Duodenal mucosa (tissue), 2 donors: ENCODE measurements around the gene SGCD.

Experiments
- H3K27ac ChIP-seq: one replicate; pipeline ENCODE4 v1.7.0; 2013; ENCODE audit warnings: low read depth, low read length
- H3K27me3 ChIP-seq, 2 donors: one replicate each; pipeline ENCODE4 v1.7.0; 2013; ENCODE audit warnings: low read length in 2 of 2, control low read depth in 1 of 2; ENCODE audit not compliant: insufficient read depth in 2 of 2, control insufficient read depth in 1 of 2
- H3K36me3 ChIP-seq, 2 donors: one replicate each; pipeline ENCODE4 v1.7.0; 2013; ENCODE audit warnings: low read length in 2 of 2, control low read depth in 1 of 2; ENCODE audit not compliant: insufficient read depth in 2 of 2, control insufficient read depth in 1 of 2
- H3K4me1 ChIP-seq, 2 donors: one replicate each; pipeline ENCODE4 v1.7.0; 2013; ENCODE audit warnings: low read length in 2 of 2, control low read depth in 1 of 2; ENCODE audit not compliant: insufficient read depth in 2 of 2, control insufficient read depth in 1 of 2
- H3K4me3 ChIP-seq, 2 donors: one replicate each; pipeline ENCODE4 v1.7.0; 2013; ENCODE audit warnings: low read length in 2 of 2, low read depth in 1 of 2
- H3K9ac ChIP-seq, 2 donors: one replicate each; pipeline ENCODE4 v1.7.0; 2013; ENCODE audit warnings: low read length in 2 of 2, low read depth in 1 of 2
- H3K9me3 ChIP-seq, 2 donors: one replicate each; pipeline ENCODE4 v1.7.0; 2013; ENCODE audit warnings: low read length in 2 of 2, control low read depth in 1 of 2; ENCODE audit not compliant: control insufficient read depth in 1 of 2

Gene SGCD

GRCh38 chr5:156329171-156329611 is 2.2 kb downstream of the SGCD start:
- no peak overlapping the region for H3K27ac ChIP-seq
- no peak overlapping the region for H3K4me3 ChIP-seq

DNA sequence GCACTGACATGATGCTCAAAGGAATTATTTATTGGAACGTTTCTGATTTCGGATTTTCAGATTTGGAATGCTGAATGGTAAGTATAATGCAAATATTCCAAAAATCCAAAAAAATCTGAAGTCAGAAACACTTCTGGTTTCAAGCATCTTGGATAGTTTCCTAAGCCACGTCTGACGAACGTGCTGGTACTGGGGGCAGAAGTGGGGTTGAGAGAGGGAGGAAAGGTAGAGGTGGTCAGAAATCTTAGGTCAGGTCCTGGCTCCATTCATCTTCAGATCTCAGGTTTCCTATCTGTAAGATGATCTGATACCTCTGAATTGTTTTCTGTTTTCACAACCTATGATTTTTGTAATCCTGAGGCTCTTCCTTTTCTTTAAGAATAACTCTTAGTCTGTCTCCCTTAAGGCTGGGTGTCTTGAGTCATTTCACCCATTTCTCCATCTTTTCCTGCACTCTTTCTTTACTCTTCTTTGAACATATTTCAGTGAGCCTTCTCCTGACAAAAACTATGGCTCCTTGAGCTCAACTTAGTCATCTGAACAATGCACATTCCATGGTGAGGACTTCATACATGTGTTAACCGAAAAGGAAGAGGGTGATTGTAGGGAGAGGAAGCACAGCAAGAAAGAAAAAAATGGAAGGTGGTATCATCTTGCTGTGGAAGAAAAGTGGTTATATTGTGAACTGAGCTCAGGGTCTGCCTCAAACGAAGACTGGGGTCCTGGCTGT is 3.3 kb downstream of the SGCD start:
- Histone ChIP-seq H3K27me3 (no peaks in the 10 kb centered on the region), H3K9ac (no peak overlapping the region), H3K27ac (no peak overlapping the region)

More at GRCh38 chr5:156329171-156329611, 2.2 kb downstream of the SGCD start:
- Histone ChIP-seq H3K9me3 (no peaks in the 10 kb centered on the region), H3K9ac (no peak overlapping the region), H3K4me1 (no peaks in the 10 kb centered on the region), H3K27me3 (no peaks in the 10 kb centered on the region), H3K36me3 (no peaks in the 10 kb centered on the region)

GRCh38 chr5:156331181-156331580 is 4.2 kb downstream of the SGCD start:
- Histone ChIP-seq H3K4me3 (no peak overlapping the region), H3K4me1 (no peaks in the 10 kb centered on the region), H3K27ac (no peak overlapping the region), H3K36me3 (no peaks in the 10 kb centered on the region), H3K9ac (no peak overlapping the region), H3K27me3 (no peaks in the 10 kb centered on the region), H3K9me3 (no peaks in the 10 kb centered on the region)

More for the DNA sequence above, 3.3 kb downstream of the SGCD start:
- H3K4me1 ChIP-seq = no peaks in the 10 kb centered on the region
- no peaks in the 10 kb centered on the region for H3K36me3 ChIP-seq
- H3K4me3 ChIP-seq = no peak overlapping the region
- H3K9me3 ChIP-seq = no peaks in the 10 kb centered on the region

DNA sequence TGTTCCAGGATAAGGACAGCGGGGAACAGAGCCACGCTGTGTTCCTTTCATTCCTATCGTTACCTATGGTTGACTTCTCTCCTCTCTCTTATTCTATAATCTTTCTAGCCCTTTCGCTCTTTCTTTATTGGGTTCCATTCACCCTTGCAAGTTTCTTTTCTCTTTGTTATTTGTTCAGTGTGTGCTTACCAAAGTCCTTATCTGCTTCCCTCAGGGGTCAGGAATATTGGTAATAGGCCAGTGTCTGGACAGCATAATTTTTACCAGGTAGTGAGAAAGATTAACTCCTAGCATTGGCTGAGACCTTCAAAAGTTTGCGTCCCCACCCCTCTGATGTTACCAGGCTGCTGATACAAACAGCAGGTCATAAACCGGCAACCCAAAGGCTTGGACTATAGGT is 4.9 kb downstream of the SGCD start:
- Histone ChIP-seq H3K4me1 (no peaks in the 10 kb centered on the region), H3K36me3 (no peaks in the 10 kb centered on the region), H3K9ac (no peak overlapping the region), H3K9me3 (no peaks in the 10 kb centered on the region), H3K27me3 (no peaks in the 10 kb centered on the region), H3K4me3 (no peak overlapping the region), H3K27ac (no peak overlapping the region)

GRCh38 chr5:156332245-156332644 is 5.3 kb downstream of the SGCD start:
- Histone ChIP-seq H3K4me1 (no peaks in the 10 kb centered on the region), H3K27me3 (no peaks in the 10 kb centered on the region), H3K9me3 (no peaks in the 10 kb centered on the region), H3K36me3 (no peaks in the 10 kb centered on the region), H3K9ac (no peak overlapping the region), H3K27ac (no peak overlapping the region), H3K4me3 (no peak overlapping the region)

DNA sequence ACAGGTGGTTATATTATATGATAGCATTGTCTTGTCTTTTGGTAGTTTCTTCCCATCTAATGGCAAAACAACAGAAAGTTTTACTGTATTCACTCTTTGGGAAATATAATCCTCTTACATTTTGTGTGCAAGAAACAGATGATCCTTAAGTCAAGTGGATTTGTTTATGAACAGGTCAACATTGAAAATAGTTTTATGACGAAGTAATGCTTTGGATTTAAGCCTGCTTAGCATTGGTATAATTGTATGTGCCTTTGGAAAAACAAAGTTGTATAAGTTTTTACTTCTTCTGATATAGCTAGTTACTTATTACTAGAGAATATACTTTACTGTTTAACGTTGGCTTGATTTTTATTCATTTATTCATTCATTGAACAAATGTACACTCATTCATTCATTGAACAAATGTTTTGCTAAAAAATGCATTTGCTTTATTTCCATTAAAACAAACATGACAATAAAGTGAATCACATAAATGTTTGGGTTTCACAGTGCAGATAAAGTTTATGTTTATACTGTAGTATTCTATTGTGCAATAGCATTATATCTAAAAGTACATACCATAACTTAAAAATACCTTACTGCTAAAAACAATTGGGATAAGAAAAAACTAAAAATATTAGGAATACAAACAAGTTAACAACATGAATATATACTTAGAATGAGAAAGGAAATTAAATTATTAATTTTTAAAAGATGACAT is 12.3 kb downstream of the SGCD start:
- Histone ChIP-seq H3K4me1 (no peaks in the 10 kb centered on the region), H3K36me3 (no peaks in the 10 kb centered on the region), H3K9ac (no peak overlapping the region), H3K27ac (no peak overlapping the region), H3K4me3 (no peak overlapping the region), H3K9me3 (no peaks in the 10 kb centered on the region), H3K27me3 (no peaks in the 10 kb centered on the region)

DNA sequence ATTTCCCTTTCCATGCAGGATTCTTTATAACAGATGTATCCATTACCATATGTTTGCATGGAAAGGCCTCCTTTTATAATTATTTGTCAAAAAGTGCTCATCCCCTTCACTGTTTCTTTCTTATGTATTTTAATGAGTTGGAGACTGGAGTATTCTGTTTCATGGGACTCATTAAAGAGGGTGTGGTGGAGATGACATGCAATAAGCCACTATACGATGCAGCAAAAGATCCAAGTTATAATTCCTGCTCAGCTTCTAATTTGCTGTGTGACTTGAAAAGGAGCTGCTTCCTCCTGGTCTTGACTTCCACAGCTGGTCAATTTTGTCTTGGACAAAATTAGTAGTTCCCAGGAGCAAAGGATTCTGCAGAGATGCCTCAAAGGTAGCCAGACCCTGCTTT is 13.9 kb downstream of the SGCD start:
- no peak overlapping the region for H3K4me3 ChIP-seq
- H3K4me1 ChIP-seq = no peaks in the 10 kb centered on the region
- H3K9ac ChIP-seq = no peak overlapping the region
- no peaks in the 10 kb centered on the region for H3K36me3 ChIP-seq
- H3K27ac ChIP-seq = no peak overlapping the region
- H3K27me3 ChIP-seq = no peaks in the 10 kb centered on the region
- no peaks in the 10 kb centered on the region for H3K9me3 ChIP-seq

- H3K9me3 ChIP-seq = no peaks in the 10 kb centered on the region
- no peak overlapping the region for H3K27ac ChIP-seq
- no peaks in the 10 kb centered on the region for H3K4me1 ChIP-seq
- no peak overlapping the region for H3K4me3 ChIP-seq
- no peaks in the 10 kb centered on the region for H3K36me3 ChIP-seq
- H3K9ac ChIP-seq = no peak overlapping the region
- no peaks in the 10 kb centered on the region for H3K27me3 ChIP-seq
These were observed 23.3 kb downstream of the SGCD start for GRCh38 chr5:156350256-156350655.

- no peaks in the 10 kb centered on the region for H3K4me1 ChIP-seq
- no peaks in the 10 kb centered on the region for H3K9me3 ChIP-seq
- H3K9ac ChIP-seq = no peak overlapping the region
- H3K36me3 ChIP-seq = no peaks in the 10 kb centered on the region
- H3K27me3 ChIP-seq = no peaks in the 10 kb centered on the region
- H3K4me3 ChIP-seq = no peak overlapping the region
- no peak overlapping the region for H3K27ac ChIP-seq
These were observed 24.5 kb downstream of the SGCD start for GRCh38 chr5:156351423-156351822.

DNA sequence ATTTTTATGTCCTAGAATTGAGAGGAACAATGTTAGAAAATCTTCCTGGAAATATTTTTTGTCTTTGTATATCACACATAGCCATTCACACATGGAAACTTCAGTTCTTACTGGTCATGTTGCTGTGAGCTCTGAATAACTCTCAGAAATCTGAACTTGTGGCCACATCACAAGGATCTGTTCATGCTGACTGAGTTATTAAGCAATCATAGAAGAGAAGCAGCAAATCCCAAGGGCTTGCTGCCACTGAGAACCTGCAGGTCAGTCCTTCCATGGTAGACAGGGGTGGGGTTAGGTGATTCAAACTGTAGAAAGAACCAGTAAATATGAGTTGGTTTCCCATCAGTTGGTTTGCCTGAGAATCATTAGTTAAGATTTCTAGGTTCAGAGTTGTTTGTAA is 27.6 kb downstream of the SGCD start:
- H3K4me3 ChIP-seq = no peak overlapping the region
- no peaks in the 10 kb centered on the region for H3K9me3 ChIP-seq
- H3K27me3 ChIP-seq = no peaks in the 10 kb centered on the region
- H3K4me1 ChIP-seq = no peaks in the 10 kb centered on the region
- no peaks in the 10 kb centered on the region for H3K36me3 ChIP-seq
- H3K9ac ChIP-seq = no peak overlapping the region
- no peak overlapping the region for H3K27ac ChIP-seq
